GM12864 (cell line): Measurements from ENCODE around the gene RHOF.
"Not testable (repeated sequence)": the region's sequence is repeated elsewhere in the genome, so short reads cannot be mapped to it uniquely, and the experiment has no call there.

ENCODE experiments used
- DNase-seq: peaks from one replicate; pipeline ENCODE4 v3.0.0-alpha.2; 2011; ENCODE audit warnings: low read depth
- H3K4me3 ChIP-seq: 2 replicates; pipeline ENCODE4 v1.5.1; 2011; ENCODE audit warnings: mild to moderate bottlenecking, low read depth, low read length, control low read depth
- TF ChIP-seq, protein P1 (sequence below): IDR thresholded peaks from 2 replicates; pipeline ENCODE4 v1.5.1; 2011; ENCODE audit warnings: low read depth, mild to moderate bottlenecking, moderate library complexity, low read length, control low read depth, inconsistent platforms; ENCODE audit errors: missing control alignments

Gene RHOF

DNA sequence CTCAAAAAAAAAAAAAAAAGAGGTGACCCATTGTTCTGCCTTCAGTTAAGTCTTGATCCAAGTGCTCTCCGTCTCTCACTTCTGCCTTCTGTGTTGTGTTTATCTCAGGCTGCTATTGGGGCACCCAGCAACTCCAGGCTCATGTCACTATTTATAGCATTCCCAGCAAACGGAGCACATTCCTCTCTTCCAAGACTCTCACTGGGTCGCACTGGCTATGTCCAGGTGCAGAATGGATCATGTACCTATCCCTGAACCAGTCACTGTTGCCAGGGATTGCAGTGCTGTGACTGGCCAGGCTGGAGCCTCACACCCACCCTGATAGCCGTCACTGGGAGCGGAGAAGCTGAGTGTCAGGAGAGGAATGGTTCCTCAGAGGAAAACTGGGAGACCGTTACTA is 31.2 kb downstream of the RHOF start:
- no peak for DNase-seq
- TF ChIP-seq, protein P1, sequence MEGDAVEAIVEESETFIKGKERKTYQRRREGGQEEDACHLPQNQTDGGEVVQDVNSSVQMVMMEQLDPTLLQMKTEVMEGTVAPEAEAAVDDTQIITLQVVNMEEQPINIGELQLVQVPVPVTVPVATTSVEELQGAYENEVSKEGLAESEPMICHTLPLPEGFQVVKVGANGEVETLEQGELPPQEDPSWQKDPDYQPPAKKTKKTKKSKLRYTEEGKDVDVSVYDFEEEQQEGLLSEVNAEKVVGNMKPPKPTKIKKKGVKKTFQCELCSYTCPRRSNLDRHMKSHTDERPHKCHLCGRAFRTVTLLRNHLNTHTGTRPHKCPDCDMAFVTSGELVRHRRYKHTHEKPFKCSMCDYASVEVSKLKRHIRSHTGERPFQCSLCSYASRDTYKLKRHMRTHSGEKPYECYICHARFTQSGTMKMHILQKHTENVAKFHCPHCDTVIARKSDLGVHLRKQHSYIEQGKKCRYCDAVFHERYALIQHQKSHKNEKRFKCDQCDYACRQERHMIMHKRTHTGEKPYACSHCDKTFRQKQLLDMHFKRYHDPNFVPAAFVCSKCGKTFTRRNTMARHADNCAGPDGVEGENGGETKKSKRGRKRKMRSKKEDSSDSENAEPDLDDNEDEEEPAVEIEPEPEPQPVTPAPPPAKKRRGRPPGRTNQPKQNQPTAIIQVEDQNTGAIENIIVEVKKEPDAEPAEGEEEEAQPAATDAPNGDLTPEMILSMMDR = no peak
- H3K4me3 ChIP-seq = no peak overlapping the region

DNA sequence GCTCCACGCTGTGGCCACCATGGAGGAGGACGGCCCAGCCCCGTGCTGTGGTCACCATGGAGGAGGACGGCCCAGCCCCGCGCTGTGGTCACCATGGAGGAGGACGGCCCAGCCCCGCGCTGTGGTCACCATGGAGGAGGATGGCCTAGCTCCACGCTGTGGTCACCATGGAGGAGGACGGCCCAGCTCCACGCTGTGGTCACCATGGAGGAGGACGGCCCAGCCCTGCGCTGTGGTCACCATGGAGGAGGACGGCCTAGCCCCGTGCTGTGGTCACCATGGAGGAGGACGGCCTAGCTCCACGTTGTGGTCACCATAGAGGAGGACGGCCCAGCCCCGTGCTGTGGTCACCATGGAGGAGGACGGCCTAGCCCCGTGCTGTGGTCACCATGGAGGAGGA is 35.0 kb downstream of the RHOF start:
- DNase-seq, H3K4me3 ChIP-seq: not testable (repeated sequence)

DNA sequence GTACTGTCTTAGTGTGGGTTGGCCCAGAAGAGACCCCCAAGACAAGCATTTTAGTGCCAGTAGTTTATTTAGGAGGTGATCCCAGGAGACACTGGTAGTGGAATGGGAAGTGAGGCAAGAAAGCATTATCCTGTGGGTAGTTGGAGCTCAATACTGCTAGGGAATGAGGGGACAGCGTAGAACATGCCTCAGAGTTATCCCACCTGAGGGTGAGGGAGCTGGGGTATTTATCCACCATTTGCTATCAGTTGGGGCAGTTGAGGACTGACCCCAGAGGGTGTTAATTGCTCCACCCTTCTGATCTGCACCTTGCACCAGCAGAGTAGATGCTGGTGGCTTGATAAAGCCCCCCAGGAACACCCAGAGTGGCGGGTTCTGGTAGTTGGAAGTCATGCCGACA is 37.9 kb downstream of the RHOF start:
- TF ChIP-seq, protein P1 = no peak
- DNase-seq = no peak
- H3K4me3 ChIP-seq = no peak overlapping the region

DNA sequence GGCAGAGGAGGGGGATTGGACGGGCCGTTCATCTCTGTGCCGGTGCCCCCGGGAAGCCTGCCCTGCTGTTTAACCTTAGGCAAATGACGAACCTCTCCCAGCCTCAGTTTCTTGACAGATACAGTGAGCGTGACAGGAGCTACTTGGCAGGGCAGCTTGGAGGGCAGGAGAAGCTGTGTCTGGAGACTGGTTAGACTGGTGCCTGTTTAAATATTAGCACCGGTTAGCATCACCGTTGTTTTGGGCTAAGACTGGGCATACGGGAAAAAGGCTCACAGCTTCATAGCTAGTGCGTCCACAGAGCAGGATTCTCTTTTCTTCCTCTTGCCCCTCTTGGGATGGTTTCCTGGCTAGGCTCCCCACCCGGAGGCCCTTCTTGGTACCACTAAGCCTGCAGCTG is 38.7 kb downstream of the RHOF start:
- no peak for DNase-seq
- no peak overlapping the region for H3K4me3 ChIP-seq
- TF ChIP-seq, protein P1 = no peak

DNA sequence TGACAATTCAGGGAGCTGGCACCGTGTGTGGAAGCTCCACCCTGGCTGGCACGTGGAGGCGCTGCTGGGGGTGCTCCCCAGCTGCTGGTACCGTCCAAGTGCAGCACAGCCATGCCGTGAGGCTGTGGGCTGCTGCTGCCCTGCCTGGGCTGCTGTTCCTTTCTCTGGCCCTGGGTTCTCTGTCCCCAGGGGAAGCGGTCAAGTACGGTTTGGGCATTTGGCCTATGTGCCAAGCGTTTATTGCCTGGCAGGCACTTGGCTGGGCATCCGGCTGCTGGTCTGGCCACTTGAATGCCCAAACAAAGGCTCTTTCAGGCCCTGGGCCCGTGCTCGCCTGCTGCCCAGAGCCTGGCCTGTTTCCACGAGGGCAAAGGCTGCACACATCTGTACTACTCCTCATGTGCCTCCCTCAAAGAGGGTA is 39.6 kb downstream of the RHOF start:
- DNase-seq = no peak
- no peak overlapping the region for H3K4me3 ChIP-seq
- TF ChIP-seq, protein P1 = no peak

DNA sequence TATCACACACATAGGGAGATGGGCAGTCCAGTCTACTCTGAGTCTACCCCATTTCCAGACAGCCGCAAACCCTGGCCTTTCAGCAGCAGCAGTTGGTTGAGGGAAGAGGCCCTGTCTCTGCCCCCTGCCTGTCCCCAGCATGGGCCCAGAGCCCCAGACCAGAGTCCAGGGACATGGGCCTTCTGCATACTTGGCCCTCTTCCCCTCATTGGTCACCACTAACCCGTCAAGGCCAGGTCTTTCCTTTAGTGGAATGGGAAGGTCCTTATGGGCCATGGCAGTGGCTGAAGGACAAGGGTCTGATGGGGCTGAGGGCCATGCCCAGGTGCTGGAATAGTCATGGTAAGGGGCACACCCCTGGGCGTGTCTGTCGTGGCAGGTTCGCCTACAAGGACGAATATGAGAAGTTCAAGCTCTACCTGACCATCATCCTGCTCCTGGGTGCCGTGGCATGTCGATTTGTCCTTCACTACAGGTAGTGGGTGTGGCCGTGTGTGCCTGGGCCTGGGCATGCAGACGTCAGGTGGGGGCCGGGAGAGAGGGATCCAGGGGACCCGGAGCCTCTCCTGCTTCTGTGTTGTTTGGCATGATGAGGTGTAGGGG is 41.6 kb downstream of the RHOF start:
- TF ChIP-seq, protein P1 = no peak
- H3K4me3 ChIP-seq = no peak overlapping the region
- no peak for DNase-seq

DNA sequence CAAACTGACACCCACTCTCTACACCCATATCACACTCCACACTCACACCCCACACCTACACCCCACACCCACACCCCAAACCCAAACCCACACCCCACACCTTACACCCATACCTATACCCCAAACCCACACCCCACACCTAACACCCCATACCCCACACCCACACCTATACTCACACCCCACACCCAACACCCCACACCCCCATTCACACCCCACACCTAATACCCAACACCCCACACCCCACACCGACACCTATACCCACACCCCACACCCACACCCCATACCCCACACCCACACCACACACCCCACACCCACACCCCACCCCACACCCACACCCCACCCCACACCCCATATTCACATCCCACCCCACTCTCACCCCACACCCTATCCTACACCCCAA is 42.5 kb downstream of the RHOF start:
- TF ChIP-seq, protein P1 = no peak
- no peak overlapping the region for H3K4me3 ChIP-seq
- DNase-seq = no peak
